ENCODE measurements around the gene EXOC4.
A peak's percentile ranks its signal among the peaks of the same experiment; 100 is the strongest.

EXOC4 gene

GRCh38 chr7:133331861-133332260 lies 79.0 kb downstream of the EXOC4 start:
- DNase-seq (ENCODE audit: extremely low read depth, low read depth): no peak
- no peak for TF ChIP-seq CTCF (IDR thresholded peaks at IDR 0.05; ENCODE audit: low read depth, low read length)

- no peak for TF ChIP-seq CTCF (IDR thresholded peaks at IDR 0.05; ENCODE audit: low read depth, low read length)
- DNase-seq (ENCODE audit: extremely low read depth, low read depth): no peak
These were observed 86.9 kb downstream of the EXOC4 start for GRCh38 chr7:133339772-133340171.

- TF ChIP-seq CTCF (IDR thresholded peaks at IDR 0.05; ENCODE audit: low read depth, low read length): peak; percentile 55
- no peak for DNase-seq (ENCODE audit: extremely low read depth, low read depth)
These were observed 91.4 kb downstream of the EXOC4 start for GRCh38 chr7:133344275-133344674.

- no peak for DNase-seq (ENCODE audit: extremely low read depth, low read depth)
- TF ChIP-seq CTCF (IDR thresholded peaks at IDR 0.05; ENCODE audit: low read depth, low read length): no peak
These were observed 93.0 kb downstream of the EXOC4 start for GRCh38 chr7:133345690-133346421.

- DNase-seq (ENCODE audit: extremely low read depth, low read depth): no peak
- no peak for TF ChIP-seq CTCF (IDR thresholded peaks at IDR 0.05; ENCODE audit: low read depth, low read length)
These were observed 95.4 kb downstream of the EXOC4 start for GRCh38 chr7:133348250-133348649.

- DNase-seq (ENCODE audit: extremely low read depth, low read depth): no peak
- no peak for TF ChIP-seq CTCF (IDR thresholded peaks at IDR 0.05; ENCODE audit: low read depth, low read length)
These were observed 96.2 kb downstream of the EXOC4 start for GRCh38 chr7:133349101-133349500.

- DNase-seq (ENCODE audit: extremely low read depth, low read depth): no peak
- no peak for TF ChIP-seq CTCF (IDR thresholded peaks at IDR 0.05; ENCODE audit: low read depth, low read length)
These were observed 99.6 kb downstream of the EXOC4 start for GRCh38 chr7:133352430-133352829.

Data from AG09319 (cell line).